Endothelial cell of umbilical vein (primary cell): ENCODE measurements around the gene SMIM21. TPM values are rescaled to one million over a fixed set of nuclear protein-coding genes. Genes with fewer than 3 reads are reported as not detected.

Source experiments
- BruUV-seq: library from RNA; stranded (reverse); fragments of 400-500 nt; replicated peaks from 2 replicates; lab custom pipeline; 2021; lab: Mats Ljungman, UMichigan
- CTCF ChIA-PET: fragments of 300-600, 350-600 bp; sonication (Branson Sonifier 250); formaldehyde crosslinking; loops from one replicate; lab custom pipeline; 2021; ENCODE audit warnings: antibody characterized with exemption, inconsistent platforms; lab: Charles Lee
- POLR2A ChIA-PET: fragments of 300-600, 350-600 bp; sonication (Branson Sonifier 250); formaldehyde crosslinking; loops from one replicate; lab custom pipeline; 2021; ENCODE audit warnings: antibody characterized with exemption, inconsistent platforms; lab: Charles Lee
- DNase-seq: peaks from one replicate; pipeline ENCODE4 v3.0.0-alpha.2; 2011; ENCODE audit warnings: low read depth, low spot score
- FAIRE-seq: peaks from 2 replicates; lab custom pipeline; 2011; peaks lifted over from hg19 to GRCh38; lab: Jason Lieb, UNC
- H2AFZ ChIP-seq: 2 replicates; pipeline ENCODE4 v1.6.0; 2012; ENCODE audit warnings: low read depth, low read length, control low read depth, inconsistent platforms
- H3K27ac ChIP-seq: 2 replicates; pipeline ENCODE4 v1.5.1; 2011; ENCODE audit warnings: low read depth, mild to moderate bottlenecking, control low read depth, low read length, moderate library complexity; ENCODE audit not compliant: insufficient read depth
- H3K27me3 ChIP-seq, 2 experiments: 2 replicates each; pipeline versions ENCODE4 v1.6.0 to v1.6.1; 2011; ENCODE audit warnings: low read length in 2 of 2, mixed read lengths in 1 of 2; ENCODE audit not compliant: control insufficient read depth in 2 of 2, insufficient read depth in 2 of 2
- H3K36me3 ChIP-seq, 2 experiments: 2 replicates in 1 of 2; 3 replicates in 1 of 2; pipeline ENCODE4 v1.5.1; 2011; ENCODE audit warnings: low read length in 2 of 2, mild to moderate bottlenecking in 1 of 2, moderate library complexity in 1 of 2; ENCODE audit not compliant: control insufficient read depth in 2 of 2, insufficient read depth in 2 of 2; ENCODE audit errors: extremely low read depth in 1 of 2
- H3K4me1 ChIP-seq: 3 replicates; pipeline ENCODE4 v1.5.1; 2011; ENCODE audit warnings: mild to moderate bottlenecking, low read length; ENCODE audit not compliant: control insufficient read depth, insufficient read depth; ENCODE audit errors: extremely low read depth
- H3K4me2 ChIP-seq: 2 replicates; pipeline ENCODE4 v1.6.1; 2011; ENCODE audit warnings: low read length, control low read depth, mixed read lengths; ENCODE audit not compliant: insufficient read depth
- H3K4me3 ChIP-seq, 3 experiments: fragments of 200-600 bp in 1 of 3; sonication (generic), shearing (Covaris generic) in 1 of 3; replicated peaks in 1 of 3; 2 replicates each; pipeline ENCODE4 v1.5.1; 2011 to 2016; ENCODE audit warnings: control low read depth in 3 of 3, low read length in 3 of 3, mild to moderate bottlenecking in 2 of 3, inconsistent platforms in 1 of 3, low read depth in 1 of 3, moderate library complexity in 1 of 3; ENCODE audit not compliant: insufficient read depth in 1 of 3
- H3K79me2 ChIP-seq: 2 replicates; pipeline ENCODE4 v1.6.0; 2012; ENCODE audit warnings: low read length, inconsistent platforms; ENCODE audit not compliant: control insufficient read depth, insufficient read depth
- H3K9ac ChIP-seq: replicated peaks from 2 replicates; pipeline ENCODE3; 2011; ENCODE audit warnings: low read length, control low read depth; ENCODE audit not compliant: insufficient read depth; ENCODE audit errors: extremely low read depth
- H3K9me1 ChIP-seq: replicated peaks from 3 replicates; pipeline ENCODE4 v1.6.0; 2011; ENCODE audit warnings: mild to moderate bottlenecking, low read length; ENCODE audit not compliant: control insufficient read depth, insufficient read depth; ENCODE audit errors: extremely low read depth
- H3K9me3 ChIP-seq: replicated peaks from 2 replicates; pipeline ENCODE4 v1.5.1; 2012; ENCODE audit warnings: low read length, inconsistent platforms; ENCODE audit not compliant: control insufficient read depth, insufficient read depth
- H4K20me1 ChIP-seq: replicated peaks from 2 replicates; pipeline ENCODE3; 2011; ENCODE audit warnings: mild to moderate bottlenecking, low read length; ENCODE audit not compliant: control insufficient read depth, insufficient read depth; ENCODE audit errors: extremely low read depth
- EZH2 ChIP-seq: IDR thresholded peaks from 2 replicates; pipeline ENCODE4 v1.6.1; 2012; ENCODE audit warnings: borderline replicate concordance, low read depth, mild to moderate bottlenecking, moderate library complexity, low read length, inconsistent platforms; ENCODE audit not compliant: severe bottlenecking
- FOS ChIP-seq: IDR thresholded peaks from 2 replicates; pipeline ENCODE4 v1.6.1; 2011; ENCODE audit warnings: mild to moderate bottlenecking, low read length, moderate library complexity, borderline replicate concordance; ENCODE audit not compliant: insufficient read depth
- GATA2 ChIP-seq: IDR thresholded peaks from 2 replicates; pipeline ENCODE4 v1.7.0; 2011; ENCODE audit warnings: low read depth, mild to moderate bottlenecking, moderate library complexity, mixed read lengths, low read length; ENCODE audit not compliant: insufficient read length, insufficient read depth
- JUN ChIP-seq: IDR thresholded peaks from 2 replicates; pipeline ENCODE4 v1.6.1; 2011; ENCODE audit warnings: borderline replicate concordance, low read depth; ENCODE audit not compliant: insufficient read length, insufficient read depth
- MAX ChIP-seq: IDR thresholded peaks from 2 replicates; pipeline ENCODE4 v1.6.1; 2011; ENCODE audit not compliant: insufficient read depth, insufficient read length
- MYC ChIP-seq: IDR thresholded peaks from one replicate; pipeline ENCODE4 v1.6.1; 2011; ENCODE audit warnings: mild to moderate bottlenecking, low read depth, low read length
- POLR2A ChIP-seq: IDR thresholded peaks from 2 replicates; pipeline ENCODE4 v1.6.1; 2012; ENCODE audit warnings: low read depth, mild to moderate bottlenecking, control low read depth, low read length
- POLR2AphosphoS5 ChIP-seq: IDR thresholded peaks from 2 replicates; pipeline ENCODE4 v1.6.1; 2012; ENCODE audit warnings: low read depth, mild to moderate bottlenecking, control low read depth, low read length, moderate library complexity; ENCODE audit not compliant: insufficient read depth
- dilution Hi-C: fragments of 300-500 bp; cut with MboI; formaldehyde crosslinking; loops from one replicate; pipeline ENCODE4 v1.15.0; 2019; ENCODE audit warnings: low sequenced_read_pairs; ENCODE audit not compliant: extremely low pct_ligation_motif_present
- intact Hi-C: fragments of 100-400 bp; cut with micrococcal nuclease; formaldehyde crosslinking; loops from one replicate; pipeline ENCODE4 v1.10.0; 2022
- polyA plus RNA-seq, 4 experiments: library from polyadenylated mRNA; depleted of rRNA in 3 of 4; stranded (reverse) in 3 of 4; unstranded in 1 of 4; fragments of >200 nt; gene quantifications; 2 replicates each; pipeline versions ENCODE4 v1.2.1 to v1.2.3, GENCODE V29; 2011 to 2012; ENCODE audit warnings: missing spikeins in 1 of 4
- total RNA-seq: library from RNA; stranded (reverse); gene quantifications from 2 replicates; pipeline ENCODE4 v1.2.3, GENCODE V29; 2021
- TF ChIP-seq, protein P1 (sequence below), 2 donors: IDR thresholded peaks; 1 replicate in 1 of 2; 2 replicates in 1 of 2; pipeline ENCODE4 v1.5.1; 2011; ENCODE audit warnings: low read length in 2 of 2, mild to moderate bottlenecking in 2 of 2, moderate library complexity in 2 of 2, control low read depth in 1 of 2, inconsistent platforms in 1 of 2, low read depth in 1 of 2; ENCODE audit not compliant: insufficient read depth in 1 of 2; ENCODE audit errors: extremely low read depth in 1 of 2

The SMIM21 gene
- total and polyA plus RNA-seq, 2 donors (not counting 3 experiments of a cell fraction or from before 2014, with no cell fraction given), result not detected

- Histone ChIP-seq H3K4me1 (no peaks in the 10 kb centered on the region), H3K36me3 (no peaks in the 10 kb centered on the region), H3K9me1 (no peaks in the 10 kb centered on the region), H2AFZ (no peak overlapping the region), H3K4me2 (no peak overlapping the region), H3K27me3 (no peaks in the 10 kb centered on the region), H3K27ac (no peak overlapping the region), H4K20me1 (no peaks in the 10 kb centered on the region), H3K79me2 (no peaks in the 10 kb centered on the region), H3K9ac (no peak overlapping the region), H3K4me3 (no peak overlapping the region), H3K9me3 (no peaks in the 10 kb centered on the region)
- BruUV-seq, result no TSS peak
- no peak for FAIRE-seq
- POLR2A ChIA-PET, result no interaction called here
- dilution Hi-C loops (no loop called here), intact Hi-C loops (no loop called here)
- TF ChIP-seq EZH2 (no peak), GATA2 (no peak)
- DNase-seq, result no peak
- CTCF ChIA-PET, result no interaction called here
Measured at GRCh38 chr18:75407468-75408437, 19.8 kb downstream of the SMIM21 start.

DNA sequence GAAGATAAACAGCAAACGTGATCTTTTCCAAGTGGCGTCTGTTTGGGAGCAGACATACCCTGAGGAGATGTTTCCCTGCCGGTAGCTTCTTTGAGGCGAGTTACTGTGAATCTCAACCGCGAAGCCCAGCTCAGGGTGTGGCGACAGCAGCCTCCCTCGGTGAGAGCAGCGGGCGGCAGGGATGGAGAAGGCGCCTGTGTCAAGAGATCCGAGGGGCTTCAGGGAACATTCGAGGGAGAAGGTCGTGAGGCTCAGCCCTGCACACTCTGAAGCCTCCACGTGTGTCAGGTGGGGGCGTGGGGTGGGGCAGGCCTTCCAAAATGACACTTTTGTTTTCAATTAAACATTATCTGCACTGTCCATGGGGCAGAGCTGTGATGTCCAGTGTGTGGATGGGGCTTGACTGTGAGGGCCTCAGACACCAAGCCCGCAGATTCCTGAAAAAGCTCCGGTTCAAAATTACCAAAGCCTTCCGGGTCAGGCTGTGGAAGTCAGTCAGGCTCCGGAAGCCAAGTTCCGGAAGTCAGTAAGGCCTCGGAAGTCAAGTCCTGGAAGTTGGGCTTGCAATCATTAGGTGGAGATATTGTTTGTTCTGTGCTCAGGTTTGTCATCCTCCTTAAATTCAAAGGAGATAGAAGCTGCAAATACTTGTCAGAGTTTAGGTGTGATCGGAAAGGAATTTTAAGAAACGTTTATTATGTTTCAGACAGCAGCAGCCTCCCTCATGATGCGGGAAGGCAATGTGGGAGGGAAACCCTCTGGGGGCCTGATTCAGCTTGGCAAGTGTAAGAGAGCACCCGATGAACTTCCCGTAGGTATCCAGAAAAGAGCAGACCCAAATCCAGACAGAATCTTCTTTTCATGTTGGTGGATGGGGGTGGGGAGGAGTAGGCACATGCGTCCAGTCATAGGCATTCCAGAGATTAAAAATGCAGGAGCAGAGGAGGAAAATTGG, 20.7 kb downstream of the SMIM21 start:
- dilution Hi-C loops, result no loop called here
- H3K4me1 ChIP-seq, result no peaks in the 10 kb centered on the region
- H3K4me3 ChIP-seq, result no peak overlapping the region
- CTCF ChIA-PET, result no interaction called here
- BruUV-seq, result no TSS peak
- no peak for FAIRE-seq
- POLR2A ChIA-PET, result no interaction called here
- TF ChIP-seq POLR2A (no peak), GATA2 (no peak), JUN (no peak), FOS (no peak), MYC (no peak), MAX (no peak), POLR2AphosphoS5 (no peak), EZH2 (no peak)
- TF ChIP-seq, protein P1, sequence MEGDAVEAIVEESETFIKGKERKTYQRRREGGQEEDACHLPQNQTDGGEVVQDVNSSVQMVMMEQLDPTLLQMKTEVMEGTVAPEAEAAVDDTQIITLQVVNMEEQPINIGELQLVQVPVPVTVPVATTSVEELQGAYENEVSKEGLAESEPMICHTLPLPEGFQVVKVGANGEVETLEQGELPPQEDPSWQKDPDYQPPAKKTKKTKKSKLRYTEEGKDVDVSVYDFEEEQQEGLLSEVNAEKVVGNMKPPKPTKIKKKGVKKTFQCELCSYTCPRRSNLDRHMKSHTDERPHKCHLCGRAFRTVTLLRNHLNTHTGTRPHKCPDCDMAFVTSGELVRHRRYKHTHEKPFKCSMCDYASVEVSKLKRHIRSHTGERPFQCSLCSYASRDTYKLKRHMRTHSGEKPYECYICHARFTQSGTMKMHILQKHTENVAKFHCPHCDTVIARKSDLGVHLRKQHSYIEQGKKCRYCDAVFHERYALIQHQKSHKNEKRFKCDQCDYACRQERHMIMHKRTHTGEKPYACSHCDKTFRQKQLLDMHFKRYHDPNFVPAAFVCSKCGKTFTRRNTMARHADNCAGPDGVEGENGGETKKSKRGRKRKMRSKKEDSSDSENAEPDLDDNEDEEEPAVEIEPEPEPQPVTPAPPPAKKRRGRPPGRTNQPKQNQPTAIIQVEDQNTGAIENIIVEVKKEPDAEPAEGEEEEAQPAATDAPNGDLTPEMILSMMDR (IDR thresholded peaks at IDR 0.05; ENCODE audit: extremely low read depth in 1 of 2, insufficient read depth in 1 of 2, low read depth in 1 of 2, low read length in 2 of 2), result no peak
- H4K20me1 ChIP-seq, result no peaks in the 10 kb centered on the region
- no peaks in the 10 kb centered on the region for H3K36me3 ChIP-seq
- no peak overlapping the region for H3K9ac ChIP-seq
- intact Hi-C loops, result no loop called here
- no peak overlapping the region for H3K4me2 ChIP-seq
- H2AFZ ChIP-seq, result no peak overlapping the region
- H3K9me3 ChIP-seq, result no peaks in the 10 kb centered on the region
- DNase-seq, result no peak
- H3K27ac ChIP-seq, result no peak overlapping the region
- H3K27me3 ChIP-seq, result no peaks in the 10 kb centered on the region
- H3K9me1 ChIP-seq, result no peaks in the 10 kb centered on the region
- H3K79me2 ChIP-seq, result no peaks in the 10 kb centered on the region
